Posterior vena cava (tissue), 2 donors: ENCODE results near the gene ALOX15. TPM values are rescaled to one million over a fixed set of nuclear protein-coding genes. Genes with fewer than 3 reads are reported as not detected.
A peak's percentile ranks its signal among the peaks of the same experiment; 100 is the strongest.
"Not testable (repeated sequence)": the region's sequence is repeated elsewhere in the genome, so short reads cannot be mapped to it uniquely, and the experiment has no call there.

Experiments used
- DNase-seq: peaks from one replicate; pipeline ENCODE4 v3.0.0-alpha.2; 2020; ENCODE audit warnings: low spot score
- intact Hi-C, 2 donors: fragments of 100-400 bp; cut with DNase I; formaldehyde crosslinking; loops; one replicate each; pipeline versions ENCODE4 v1.14.1 to v1.14.2; 2022 to 2023
- total RNA-seq, 2 donors: library from RNA; stranded (reverse); fragmentation: NEBNext Ultra II Directional; extraction: Animal tissue kit (Norgen Biotek cat#: 25700); gene quantifications; one replicate each; pipeline ENCODE4 v1.2.1, GENCODE V29; 2021
- donor health status: DM: yes; HTN: yes; CAD: no.
- donor health status: DM: yes; HTN: yes; CAD: no.

ALOX15 gene
- total RNA-seq, 2 donors from 2014 or later = not detected

DNA sequence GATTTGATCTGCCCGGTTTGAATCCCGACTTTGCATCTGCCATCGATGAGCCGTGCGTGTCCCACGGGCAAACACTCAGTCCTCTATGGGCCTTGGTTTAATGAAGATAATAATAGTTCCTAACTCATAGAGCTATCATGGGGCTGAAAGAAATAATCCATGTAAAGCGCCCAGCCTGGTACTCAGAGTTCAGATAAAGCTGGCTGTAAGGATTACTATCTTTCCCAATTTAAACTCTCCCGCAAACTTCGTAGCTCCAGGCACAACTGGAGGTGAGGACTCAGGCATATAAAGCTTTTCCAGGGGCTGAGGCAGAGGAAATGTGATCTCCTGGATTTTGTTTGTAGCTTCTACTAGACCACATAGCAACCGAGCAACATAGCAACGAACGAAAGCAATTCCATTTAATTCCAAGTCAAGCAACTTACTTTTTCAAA, 16.3 kb downstream of the ALOX15 start:
- no peak for DNase-seq
- intact Hi-C loops = loop anchor here in 1 of 2 donors (1.0 to 2.0 kb wide), 2 partner anchors 63 to 204 kb away; no protein-coding TSS in a partner anchor

DNA sequence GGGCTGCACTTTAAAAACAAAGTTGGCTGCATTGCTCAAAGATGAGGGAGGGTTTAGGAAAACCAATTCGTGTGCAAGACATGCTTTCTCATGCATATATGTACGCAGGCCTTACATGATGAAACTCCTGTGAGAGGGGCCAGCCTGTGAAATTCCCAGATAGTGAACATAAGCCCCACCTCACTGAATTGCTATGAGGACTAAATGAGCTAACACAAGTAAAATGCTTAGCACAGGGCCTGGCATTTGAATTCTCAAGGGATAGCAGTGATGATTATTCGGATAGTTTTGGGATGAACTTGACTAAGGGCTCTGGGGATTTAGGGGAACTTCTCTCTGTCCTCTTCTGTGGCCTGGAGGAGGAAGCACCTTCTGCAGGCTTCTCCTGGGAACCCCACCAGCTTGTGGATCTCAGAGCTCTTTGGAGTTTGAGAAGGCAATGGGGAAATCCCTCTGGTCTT, 17.0 kb downstream of the ALOX15 start:
- intact Hi-C loops = loop anchor here (2.0 to 5.0 kb wide), 3 partner anchors 57 to 204 kb away; no protein-coding TSS in a partner anchor
- DNase-seq = not testable (repeated sequence)

DNA sequence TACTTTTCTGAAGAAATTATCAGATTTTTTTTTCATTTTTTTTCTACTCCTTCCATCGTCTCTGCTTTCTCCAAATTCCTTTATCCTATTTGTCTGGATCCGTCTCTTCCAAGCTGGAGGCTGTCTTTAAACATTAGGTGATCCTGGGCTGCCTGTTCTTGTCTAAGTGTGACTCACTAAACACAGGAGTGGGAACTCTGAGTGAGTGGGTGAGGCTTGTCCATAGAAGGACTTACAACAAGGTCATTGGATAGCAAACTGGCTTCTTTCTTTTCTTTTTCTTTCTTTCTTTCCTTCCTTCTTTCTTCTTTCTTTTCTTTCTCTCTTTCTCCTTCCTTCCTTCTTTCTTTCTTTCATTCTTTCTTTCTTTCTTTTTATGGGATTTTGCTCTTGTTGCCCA, 18.2 kb downstream of the ALOX15 start:
- intact Hi-C loops = loop anchor here in 1 of 2 donors (5.0 kb wide), 2 partner anchors 56 to 201 kb away; no protein-coding TSS in a partner anchor
- DNase-seq = no peak

DNA sequence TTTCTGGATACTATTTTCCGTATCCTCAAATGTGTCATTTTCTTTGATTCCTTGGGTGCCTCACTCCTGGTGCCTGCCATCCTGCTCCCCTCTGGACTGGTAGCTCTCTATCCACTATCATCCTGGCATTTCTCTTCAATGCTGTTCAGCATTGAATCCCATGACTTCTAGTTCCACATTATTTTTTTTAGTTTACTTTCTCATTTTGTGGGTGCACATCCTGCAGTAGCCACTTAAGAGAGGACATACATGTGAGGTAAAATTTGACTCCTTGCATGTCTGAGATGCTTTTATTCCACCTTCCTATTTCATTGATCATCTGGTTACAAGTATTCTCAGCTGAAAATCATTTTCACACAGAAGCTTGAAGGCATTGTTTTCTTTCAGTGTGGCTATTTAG, 19.1 kb downstream of the ALOX15 start:
- DNase-seq = no peak
- intact Hi-C loops = loop anchor here in 1 of 2 donors (5.0 kb wide), 2 partner anchors 55 to 200 kb away; no protein-coding TSS in a partner anchor

DNA sequence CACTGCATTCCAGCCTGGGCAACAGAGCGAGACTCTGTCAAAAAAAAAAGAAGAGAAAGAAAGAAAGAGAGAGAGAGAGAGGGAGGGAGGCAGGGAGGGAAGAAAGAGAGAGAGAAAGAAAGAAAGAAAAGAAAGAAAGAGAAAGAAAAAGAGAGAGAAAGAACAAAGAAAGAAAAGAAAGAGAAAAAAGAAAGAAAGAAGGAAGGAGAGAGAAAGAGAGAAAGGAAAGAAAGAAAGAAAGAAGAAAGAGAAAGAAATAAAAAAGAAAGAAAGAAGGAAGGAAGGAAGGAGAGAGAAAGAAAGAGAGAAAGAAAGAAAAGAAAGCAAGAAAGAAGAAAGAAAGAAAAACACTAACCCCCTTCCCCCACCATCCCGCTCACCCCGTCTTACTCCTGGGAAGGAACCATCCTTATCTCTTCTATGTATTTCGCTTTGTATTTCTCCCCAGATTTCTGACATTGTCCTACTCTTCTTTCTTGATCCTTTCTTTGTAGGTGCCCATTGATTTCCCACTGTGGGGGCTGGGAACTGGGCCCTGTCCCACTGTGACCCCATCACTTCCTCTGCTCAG, 20.9 kb downstream of the ALOX15 start:
- no peak for DNase-seq
- intact Hi-C loops = loop anchor here in 1 of 2 donors (5.0 kb wide), 2 partner anchors 53 to 198 kb away; no protein-coding TSS in a partner anchor

DNA sequence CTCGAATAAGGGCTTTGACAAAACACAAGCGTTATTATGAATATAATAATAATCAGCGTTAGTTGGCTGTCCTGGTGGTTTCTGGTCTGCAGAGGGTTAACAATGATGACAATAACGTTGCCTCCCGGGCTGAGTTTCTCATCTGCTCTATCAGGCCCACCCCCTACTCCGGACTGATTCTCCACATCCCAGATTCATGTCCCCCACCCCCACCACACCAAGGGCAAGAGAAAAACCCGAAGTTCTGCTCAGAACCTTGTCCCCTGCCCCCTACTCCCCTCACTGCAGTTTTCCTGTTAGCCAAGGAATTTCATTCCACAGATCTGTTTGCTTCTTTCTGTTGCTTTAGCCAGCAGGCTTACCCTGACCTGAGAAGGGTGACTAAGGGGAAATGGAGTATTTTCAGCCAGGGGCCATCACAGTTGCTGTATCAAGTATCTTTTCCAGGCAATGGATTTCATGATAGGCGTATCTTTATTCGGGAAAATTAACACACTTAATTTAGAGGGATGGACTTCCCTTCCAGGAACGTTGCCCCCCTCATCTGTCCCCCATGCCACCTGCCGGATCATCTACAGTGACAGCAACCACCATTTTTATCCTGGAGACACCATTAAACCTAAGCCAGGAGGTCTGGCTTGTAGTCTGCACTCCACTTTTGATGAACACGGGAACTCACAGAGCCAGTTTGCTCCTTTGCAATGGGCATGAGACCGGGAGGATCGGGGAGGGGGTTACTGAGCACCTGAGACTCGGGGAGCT, 23.7 kb downstream of the ALOX15 start:
- intact Hi-C loops = no loop called here
- no peak for DNase-seq

DNA sequence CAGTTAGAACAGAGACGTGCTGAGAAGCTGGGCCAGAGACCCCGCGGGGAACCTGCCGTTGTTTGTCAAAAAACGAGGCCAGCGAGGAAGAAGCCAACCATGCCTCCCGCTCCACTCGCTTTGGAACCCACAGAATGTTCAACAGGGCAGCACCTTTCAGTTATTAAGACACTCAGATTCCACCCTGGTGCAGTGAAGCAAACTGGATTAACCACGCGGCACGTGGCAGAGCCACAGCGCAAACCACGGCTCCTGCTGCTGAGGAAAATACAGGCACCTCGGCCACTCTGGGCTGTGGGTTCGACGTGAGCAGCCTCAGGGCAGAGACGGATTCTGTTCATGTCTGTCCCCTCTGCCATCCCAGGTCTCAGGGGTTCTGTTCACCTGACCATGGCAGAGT, 24.4 kb downstream of the ALOX15 start:
- intact Hi-C loops = no loop called here
- DNase-seq = no peak

DNA sequence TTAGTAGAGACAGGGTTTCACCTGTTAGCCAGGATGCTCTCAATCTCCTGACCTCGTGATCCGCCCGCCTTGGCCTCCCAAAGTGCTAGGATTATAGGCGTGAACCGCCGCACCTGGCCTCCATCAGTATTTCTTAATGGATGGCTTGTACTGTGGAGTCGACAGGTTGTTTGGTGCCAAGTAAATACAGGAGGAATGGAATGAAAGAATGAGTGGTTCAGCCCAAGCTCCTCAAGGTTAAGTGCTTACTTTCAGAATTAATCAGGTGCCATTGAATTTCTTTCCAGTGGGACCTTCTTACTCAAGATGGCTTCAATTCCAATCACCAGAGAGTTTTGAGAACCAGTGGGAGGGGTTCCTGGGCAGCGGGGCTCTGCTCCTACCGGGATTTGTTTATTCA, 25.0 kb downstream of the ALOX15 start:
- intact Hi-C loops = no loop called here
- DNase-seq = no peak

DNA sequence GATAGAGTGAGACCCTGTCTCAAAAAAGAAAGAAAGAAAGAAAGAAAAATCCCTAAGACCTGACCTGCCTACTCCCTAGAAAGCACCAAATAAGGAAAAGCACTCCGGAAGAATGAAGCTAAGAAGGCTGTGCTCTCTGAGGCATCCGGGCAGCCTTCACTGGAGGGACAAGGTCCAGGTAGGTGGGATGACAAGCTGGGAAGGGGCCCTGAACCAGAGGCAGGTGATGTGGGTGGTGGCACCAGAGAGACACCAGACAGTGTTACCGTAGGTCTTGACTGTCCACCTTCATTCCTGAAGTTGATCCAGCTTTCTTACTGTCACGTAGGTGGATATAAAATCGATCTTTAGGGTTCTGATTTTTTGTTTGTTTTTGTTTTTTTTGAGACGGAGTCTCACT, 30.8 kb downstream of the ALOX15 start:
- no peak for DNase-seq
- intact Hi-C loops = no loop called here

DNA sequence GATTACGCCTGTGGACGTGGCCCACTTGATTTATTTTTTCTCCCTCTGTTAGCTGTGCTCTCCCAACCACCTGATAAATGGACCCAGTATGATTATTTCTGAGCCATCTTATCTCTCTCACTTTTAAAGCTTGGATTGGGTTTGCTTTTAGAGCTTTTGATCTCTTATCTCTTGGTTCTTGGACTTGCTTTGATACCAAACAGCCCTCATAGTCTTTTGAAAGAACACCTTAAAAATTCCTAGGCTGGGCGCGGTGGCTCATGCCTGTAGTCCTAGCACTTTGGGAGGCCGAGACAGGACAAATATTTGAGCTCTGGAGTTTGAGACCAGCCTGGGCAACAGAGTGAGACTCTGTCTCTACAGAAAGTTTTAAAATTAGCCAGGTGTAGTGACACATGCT, 31.3 kb downstream of the ALOX15 start:
- intact Hi-C loops = no loop called here
- no peak for DNase-seq

DNA sequence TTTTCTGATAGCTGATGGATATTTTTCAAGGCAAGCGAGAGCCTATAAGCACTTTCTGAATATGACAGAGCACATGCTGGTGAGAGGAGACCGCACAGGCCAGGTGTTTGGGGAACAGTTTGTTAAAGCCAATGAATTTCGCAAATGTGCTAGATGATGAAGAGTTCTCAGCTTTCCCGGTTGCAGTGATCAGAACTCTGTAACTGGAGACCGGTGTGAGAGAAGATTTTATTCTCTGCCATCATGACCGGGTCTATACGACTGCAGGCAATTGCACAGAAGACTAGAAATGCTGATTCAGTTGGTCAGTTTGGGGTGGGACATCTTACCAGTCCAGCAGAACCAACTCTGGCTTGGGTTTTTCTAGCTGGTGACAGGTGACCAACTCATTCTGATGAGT, 31.7 kb downstream of the ALOX15 start:
- DNase-seq = no peak
- intact Hi-C loops = no loop called here

DNA sequence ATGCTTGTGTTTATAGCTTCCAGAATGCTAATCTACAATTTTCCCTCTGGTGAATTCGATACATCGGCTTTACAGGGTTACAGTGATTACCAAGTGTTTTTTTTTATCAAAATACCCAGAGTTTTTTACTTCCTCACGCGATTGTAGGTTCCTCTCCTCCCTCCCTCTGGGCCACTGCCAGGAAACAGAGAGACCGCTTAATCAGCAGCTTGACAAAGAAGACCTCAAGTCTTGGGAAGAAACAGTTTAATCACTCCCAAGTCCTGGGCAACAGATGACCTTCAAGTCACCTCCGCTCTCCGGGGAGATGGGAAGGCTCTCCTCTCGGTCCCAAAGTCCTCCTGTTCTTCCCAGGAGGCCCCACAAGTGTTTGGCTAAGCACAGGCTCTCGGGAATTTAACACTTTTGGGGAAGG, 33.7 kb downstream of the ALOX15 start:
- intact Hi-C loops = no loop called here
- peak; percentile 92 for DNase-seq

DNA sequence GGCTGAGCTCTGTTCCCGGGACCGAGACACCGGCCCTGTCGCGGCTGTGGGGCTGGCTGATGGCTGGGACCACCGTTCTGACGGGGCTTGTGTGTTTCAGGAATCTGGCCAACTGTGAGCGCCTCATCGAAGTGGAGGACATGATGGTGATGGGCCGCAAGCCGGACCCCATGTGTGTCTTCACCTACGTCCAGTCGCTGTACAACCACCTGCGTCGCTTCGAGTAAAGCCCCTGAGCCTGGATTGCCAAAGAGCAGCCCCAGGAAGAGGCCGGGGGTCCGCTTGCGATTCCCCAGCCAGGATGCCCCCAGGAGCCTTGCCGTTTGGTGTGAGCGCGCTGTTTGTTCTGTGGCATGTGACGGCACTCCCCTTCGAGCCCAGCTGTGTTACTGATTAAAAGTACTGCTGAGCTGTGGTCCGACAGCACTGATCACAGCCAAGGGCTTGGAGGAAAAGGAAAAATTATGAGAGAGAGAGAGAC, 34.2 kb downstream of the ALOX15 start:
- no peak for DNase-seq

DNA sequence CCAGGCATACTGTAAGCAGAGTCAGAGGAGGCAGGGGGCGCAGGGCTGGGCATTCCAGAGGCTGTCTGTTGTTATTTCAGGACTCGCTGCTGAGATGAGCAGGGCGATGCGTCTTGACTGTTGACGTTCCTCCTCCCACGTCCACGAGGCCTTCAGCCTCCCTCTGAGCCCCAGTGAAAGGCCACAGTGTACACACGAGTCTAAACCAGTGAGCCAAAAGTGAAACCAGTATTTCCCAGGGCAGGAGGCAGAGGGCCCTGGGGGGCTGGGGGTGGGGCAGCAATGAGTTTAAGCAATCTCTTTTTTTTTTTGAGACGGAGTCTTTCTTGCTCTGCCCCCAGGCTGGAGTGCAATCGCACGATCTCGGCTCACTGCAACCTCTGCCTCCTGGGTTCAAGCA, 35.7 kb downstream of the ALOX15 start:
- intact Hi-C loops = no loop called here
- DNase-seq = no peak

More for the DNA sequence above, 34.2 kb downstream of the ALOX15 start:
- intact Hi-C loops = no loop called here

DNA sequence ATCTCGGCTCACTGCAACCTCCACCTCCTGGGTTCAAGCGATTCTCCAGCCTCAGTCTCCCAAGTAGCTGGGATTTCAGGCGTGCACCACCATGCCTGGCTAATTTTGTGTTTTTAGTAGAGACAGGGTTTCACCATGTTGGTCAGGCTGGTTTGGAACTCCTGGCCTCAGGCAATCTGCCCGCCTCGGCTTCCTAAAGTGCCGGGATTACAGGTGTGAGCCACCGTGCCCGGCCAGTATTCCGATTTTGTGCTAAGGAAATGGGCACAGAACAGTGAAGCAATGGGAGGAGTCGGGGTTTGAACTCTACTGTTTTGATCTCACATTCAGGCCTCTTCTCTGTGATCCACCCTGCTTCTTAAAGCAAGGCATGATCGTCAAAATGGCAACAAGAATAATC, 36.7 kb downstream of the ALOX15 start:
- intact Hi-C loops, DNase-seq: not testable (repeated sequence)

DNA sequence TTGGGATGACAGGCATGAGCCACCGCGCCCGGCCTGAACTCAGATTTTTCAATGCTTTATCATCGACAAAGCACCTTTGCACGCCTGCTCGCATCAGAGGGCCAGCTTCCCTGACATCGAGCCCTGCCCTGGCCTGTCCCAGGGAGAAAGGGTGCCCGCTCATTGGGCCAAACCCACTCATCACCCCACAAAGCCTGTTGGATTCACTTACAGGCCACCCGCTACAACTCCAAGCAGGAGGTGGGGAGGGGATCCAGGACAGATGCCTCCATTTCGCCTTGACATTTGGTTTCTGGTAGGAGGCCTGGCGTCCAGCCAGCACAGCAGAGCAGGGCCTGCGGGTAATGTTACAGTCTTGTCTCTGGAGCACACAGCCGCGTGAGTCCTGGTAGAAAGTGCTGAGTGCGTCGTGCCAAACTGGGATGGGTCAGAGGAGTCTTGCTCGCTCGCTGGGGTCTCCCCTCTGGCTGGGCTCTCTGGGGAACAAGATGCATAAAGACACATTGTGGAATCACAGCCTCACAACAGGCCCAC, 37.3 kb downstream of the ALOX15 start:
- DNase-seq = no peak
- intact Hi-C loops = no loop called here

DNA sequence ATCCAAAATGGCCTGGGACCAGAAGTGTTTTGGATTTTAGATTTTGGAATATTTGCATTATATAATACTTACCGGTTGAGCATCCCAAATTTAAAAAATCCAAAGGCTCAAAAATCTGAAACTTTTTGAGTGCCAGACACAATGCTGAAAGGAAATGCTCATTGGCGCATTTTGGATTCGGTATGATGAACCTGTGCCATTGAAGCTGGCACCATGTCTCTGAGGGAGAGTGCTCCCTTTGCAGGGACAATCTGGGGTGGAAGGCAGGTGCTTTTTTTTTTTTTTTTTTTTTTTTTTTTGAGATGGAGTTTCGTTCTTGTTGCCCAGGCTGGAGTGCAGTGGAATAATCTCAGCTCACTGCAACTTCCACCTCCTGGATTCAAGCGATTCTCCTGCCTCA, 39.4 kb downstream of the ALOX15 start:
- no peak for DNase-seq
- intact Hi-C loops = no loop called here

DNA sequence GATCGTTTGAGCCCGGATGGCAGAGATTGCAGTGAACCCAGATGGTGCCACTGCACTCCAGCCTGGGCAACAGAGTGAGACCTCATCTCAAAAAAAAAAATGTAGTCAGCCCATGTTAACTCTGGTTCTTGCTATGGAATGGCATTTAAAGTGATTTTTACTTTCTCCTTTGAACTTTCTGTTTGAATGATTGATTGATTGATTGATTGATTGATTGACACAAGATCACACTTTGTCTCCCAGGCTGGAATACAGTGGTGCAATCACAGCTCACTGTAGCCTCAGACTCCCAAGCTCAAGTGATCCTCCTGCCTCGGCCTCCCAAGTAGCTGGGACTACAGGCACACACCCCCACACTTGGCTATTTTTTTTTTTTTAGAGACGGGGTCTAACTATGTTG, 40.2 kb downstream of the ALOX15 start:
- intact Hi-C loops = no loop called here
- DNase-seq = no peak

DNA sequence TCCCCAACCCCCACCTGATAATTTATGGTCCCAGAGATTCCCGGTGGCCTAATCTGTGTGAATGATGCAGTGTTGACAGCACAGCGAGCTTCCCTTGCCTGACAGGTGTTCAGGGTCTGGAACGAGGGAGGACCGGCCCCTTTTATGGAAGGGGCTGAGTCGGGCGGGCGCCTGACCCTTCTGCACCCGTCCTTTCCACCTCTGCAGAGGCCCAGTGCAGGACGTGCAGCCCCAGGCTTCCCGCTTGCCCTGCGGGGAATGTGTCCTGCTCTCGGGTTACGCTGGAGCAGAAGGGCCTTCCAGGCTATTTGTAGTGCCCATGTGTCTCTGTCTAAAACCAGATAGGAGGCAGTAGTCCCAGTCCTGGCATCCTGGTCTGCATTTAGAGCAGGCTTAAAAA, 40.9 kb downstream of the ALOX15 start:
- intact Hi-C loops = no loop called here
- DNase-seq = no peak
